Smooth muscle cell (in vitro differentiated cells): ENCODE measurements around the gene CEP95. TPM values are rescaled to one million over a fixed set of nuclear protein-coding genes. Genes with fewer than 3 reads are reported as not detected.
A peak's percentile ranks its signal among the peaks of the same experiment; 100 is the strongest.

Experiments
- DNase-seq: peaks from one replicate; lab custom pipeline; 2025; ENCODE audit not compliant: unreplicated experiment; lab: John Stamatoyannopoulos, UW
- H2AFZ ChIP-seq: fragments of 200-600 bp; sonication (generic); 2 replicates; pipeline ENCODE4 v1.6.0; 2016; ENCODE audit warnings: antibody characterized with exemption, low read depth, mild to moderate bottlenecking
- H3F3A ChIP-seq: fragments of 200-600 bp; sonication (generic); 2 replicates; pipeline ENCODE4 v1.6.0; 2017; ENCODE audit warnings: antibody characterized with exemption, low read depth
- H3K27ac ChIP-seq: fragments of 200-600 bp; sonication (generic); 2 replicates; pipeline ENCODE4 v1.5.1; 2016; ENCODE audit warnings: low read depth, mild to moderate bottlenecking
- H3K27me3 ChIP-seq: fragments of 200-600 bp; sonication (generic); 2 replicates; pipeline ENCODE4 v1.6.1; 2016; ENCODE audit warnings: low read depth, mild to moderate bottlenecking
- H3K36me3 ChIP-seq: fragments of 200-600 bp; sonication (generic); 2 replicates; pipeline ENCODE4 v1.5.1; 2016; ENCODE audit warnings: low read depth
- H3K4me1 ChIP-seq: fragments of 200-600 bp; sonication (generic); 2 replicates; pipeline ENCODE4 v1.5.1; 2016; ENCODE audit warnings: low read depth
- H3K4me2 ChIP-seq: fragments of 200-600 bp; sonication (generic); 2 replicates; pipeline ENCODE4 v1.6.0; 2016; ENCODE audit warnings: mild to moderate bottlenecking
- H3K4me3 ChIP-seq: fragments of 200-600 bp; sonication (generic); 2 replicates; pipeline ENCODE4 v1.5.1; 2016; ENCODE audit warnings: mild to moderate bottlenecking
- H3K79me2 ChIP-seq: fragments of 200-600 bp; sonication (generic); 2 replicates; pipeline ENCODE4 v1.6.0; 2016; ENCODE audit warnings: low read depth, mild to moderate bottlenecking
- H3K9ac ChIP-seq: fragments of 200-600 bp; sonication (generic); 2 replicates; pipeline ENCODE4 v1.6.0; 2016; ENCODE audit warnings: low read depth
- H3K9me3 ChIP-seq: fragments of 200-600 bp; sonication (generic); replicated peaks from 2 replicates; pipeline ENCODE4 v1.5.1; 2016; ENCODE audit warnings: low read depth
- H4K20me1 ChIP-seq: fragments of 200-600 bp; sonication (generic); 2 replicates; pipeline ENCODE4 v1.6.0; 2016; ENCODE audit warnings: low read depth
- CTCF ChIP-seq: fragments of 200-600 bp; sonication (generic); IDR thresholded peaks from 2 replicates; pipeline ENCODE4 v1.5.1; 2017; ENCODE audit warnings: borderline replicate concordance, mild to moderate bottlenecking, antibody characterized with exemption; ENCODE audit not compliant: insufficient read depth, poor library complexity, severe bottlenecking
- WGBS: methylation state at CpG from one replicate; pipeline ENCODE4 v1.1.7; 2016; ENCODE audit warnings: low lambda C conversion rate; 5-methylcytosine and 5-hydroxymethylcytosine counted together
- polyA plus RNA-seq: library from polyadenylated mRNA; unstranded; fragments of >200 nt; fragmentation: Nextera tagmentation; extraction: Ambion mirVana; gene quantifications from 2 replicates; pipeline ENCODE4 v1.2.1, GENCODE V29; 2016
- total RNA-seq: library from RNA; depleted of rRNA; stranded (reverse); fragments of >200 nt; gene quantifications from 2 replicates; pipeline ENCODE4 v1.2.3, GENCODE V29; 2014

The CEP95 gene
- total and polyA plus RNA-seq, 2 experiments from 2014 or later = 21.3 to 55.4 TPM

- H3K27ac ChIP-seq = peak overlapping the region; percentile 99
- no peaks in the 10 kb centered on the region for H3K27me3 ChIP-seq
- H3K79me2 ChIP-seq = peaks cover 76% of the 10 kb centered on the region
- H2AFZ ChIP-seq = no peak overlapping the region
- no peaks in the 10 kb centered on the region for H3K9me3 ChIP-seq
- no peak for DNase-seq
- H3F3A ChIP-seq = peaks cover 55% of the 10 kb centered on the region
- peaks cover 89% of the 10 kb centered on the region for H4K20me1 ChIP-seq
- H3K4me2 ChIP-seq = peak overlapping the region; percentile 86
- peaks cover 28% of the 10 kb centered on the region for H3K4me1 ChIP-seq
- 70% methylated on average over 7 of the region's 7 CpGs for WGBS
- peaks cover 50% of the 10 kb centered on the region for H3K36me3 ChIP-seq
- H3K4me3 ChIP-seq = peak overlapping the region; percentile 91
- TF ChIP-seq CTCF = no peak
- H3K9ac ChIP-seq = peak overlapping the region; percentile 100
Observed at GRCh38 chr17:64503821-64504768, 2.7 kb upstream of the CEP95 start.

GRCh38 chr17:64504769-64505339 is 1.9 kb upstream of the CEP95 start:
- Histone ChIP-seq H2AFZ (no peak overlapping the region), H3K4me1 (peaks cover 28% of the 10 kb centered on the region), H3F3A (peaks cover 47% of the 10 kb centered on the region), H4K20me1 (peaks cover 89% of the 10 kb centered on the region), H3K4me2 (peak overlapping the region; percentile 86), H3K27ac (peak overlapping the region; percentile 99), H3K27me3 (no peaks in the 10 kb centered on the region), H3K4me3 (peak overlapping the region; percentile 91), H3K79me2 (peaks cover 84% of the 10 kb centered on the region), H3K36me3 (peaks cover 42% of the 10 kb centered on the region), H3K9me3 (no peaks in the 10 kb centered on the region), H3K9ac (peak overlapping the region; percentile 100)
- no peak for TF ChIP-seq CTCF
- DNase-seq = no peak
- 3% methylated on average over 13 of the region's 13 CpGs for WGBS

GRCh38 chr17:64505340-64506200 is 1.2 kb upstream of the CEP95 start:
- Histone ChIP-seq H3K9me3 (no peaks in the 10 kb centered on the region), H4K20me1 (peaks cover 89% of the 10 kb centered on the region), H3K36me3 (peaks cover 35% of the 10 kb centered on the region), H3K4me2 (peak overlapping the region; percentile 86), H3K79me2 (peaks cover 84% of the 10 kb centered on the region), H2AFZ (no peak overlapping the region), H3K9ac (peak overlapping the region; percentile 100), H3K4me1 (peaks cover 28% of the 10 kb centered on the region), H3F3A (peaks cover 40% of the 10 kb centered on the region), H3K27me3 (no peaks in the 10 kb centered on the region), H3K4me3 (peak overlapping the region; percentile 91), H3K27ac (peak overlapping the region; percentile 99)
- DNase-seq = peak; percentile 36
- under 1% methylated on average over 75 of the region's 76 CpGs for WGBS
- TF ChIP-seq CTCF = no peak
